ENCODE measurements around the gene ATP5F1D. TPM values are rescaled to one million over a fixed set of nuclear protein-coding genes. Genes with fewer than 3 reads are reported as not detected.

The ATP5F1D gene
- total and polyA plus RNA-seq, 2 of the 13 experiments (the other 11 are each of a cell fraction or from before 2014, with no cell fraction given): 39.4 to 78.7 TPM

GRCh38 chr19:1266129-1266915 lies 24.8 kb downstream of the ATP5F1D start (continued):
- 0 out of 2 replicates have a peak, but pooled peaks have one; percentile 75 for TF ChIP-seq ZNF713 (CRISPR knock-in tag; IDR thresholded peaks at IDR 0.05)
- TF ChIP-seq PCBP2 (optimal IDR thresholded peaks at IDR 0.05; ENCODE audit: low read depth, low read length, poor library complexity, severe bottlenecking): no peak
- TF ChIP-seq RAD51 (IDR thresholded peaks at IDR 0.05; ENCODE audit: borderline replicate concordance): no peak
- no peak for TF ChIP-seq ZNF207 (IDR thresholded peaks at IDR 0.05; ENCODE audit: borderline replicate concordance)
- no peak for TF ChIP-seq ZNF253 (CRISPR knock-in tag; IDR thresholded peaks at IDR 0.05; ENCODE audit: borderline replicate concordance)
- no peak for TF ChIP-seq TEAD3 (CRISPR knock-in tag; optimal IDR thresholded peaks at IDR 0.05; ENCODE audit: borderline replicate concordance)
- TF ChIP-seq ZNF878 (CRISPR knock-in tag; IDR thresholded peaks at IDR 0.05): no peak
- 0 out of 2 replicates have a peak, but pooled peaks have one; percentile 47 for TF ChIP-seq FOXK1 (CRISPR knock-in tag; IDR thresholded peaks at IDR 0.05; ENCODE audit: borderline replicate concordance, low read depth)
- no peak for TF ChIP-seq NFE2 (CRISPR knock-in tag; IDR thresholded peaks at IDR 0.05)
- TF ChIP-seq KLF9 (CRISPR knock-in tag; IDR thresholded peaks at IDR 0.05; ENCODE audit: low read depth): peak; percentile 48; the same call in 1 of the 2 replicates
- TF ChIP-seq MAF1 (CRISPR knock-in tag; IDR thresholded peaks at IDR 0.05; ENCODE audit: borderline replicate concordance): peak; percentile 17
- 0 out of 2 replicates have a peak, but pooled peaks have one; percentile 21 for TF ChIP-seq ZNF614 (CRISPR knock-in tag; IDR thresholded peaks at IDR 0.05; ENCODE audit: borderline replicate concordance)
- no peak for TF ChIP-seq ZC3H4 (CRISPR knock-in tag; IDR thresholded peaks at IDR 0.05; ENCODE audit: borderline replicate concordance)
- TF ChIP-seq ZNF589 (CRISPR knock-in tag; conservative IDR thresholded peaks at IDR 0.05): peak; percentile 80; the same call in 1 of the 2 replicates
- no peak for TF ChIP-seq ZNF10 (CRISPR knock-in tag; IDR thresholded peaks at IDR 0.05; ENCODE audit: borderline replicate concordance, low read depth)
- peak; percentile 69; the same call in 1 of the 2 replicates for TF ChIP-seq ZNF607 (CRISPR knock-in tag; IDR thresholded peaks at IDR 0.05; ENCODE audit: borderline replicate concordance)
- TF ChIP-seq ZHX2 (IDR thresholded peaks at IDR 0.05; ENCODE audit: low read depth): no peak
- TF ChIP-seq ZHX2 (CRISPR knock-in tag; IDR thresholded peaks at IDR 0.05; ENCODE audit: borderline replicate concordance): no peak
- no peak for TF ChIP-seq ZNF430 (CRISPR knock-in tag; IDR thresholded peaks at IDR 0.05)
- no peak for TF ChIP-seq ZNF83 (CRISPR knock-in tag; IDR thresholded peaks at IDR 0.05; ENCODE audit: borderline replicate concordance)
- TF ChIP-seq SRY (CRISPR knock-in tag; IDR thresholded peaks at IDR 0.05): peak; percentile 12; the same call in 1 of the 2 replicates
- no peak for TF ChIP-seq THYN1 (CRISPR knock-in tag; IDR thresholded peaks at IDR 0.05; ENCODE audit: borderline replicate concordance, low read depth)
- no peak for TF ChIP-seq SOX13 (IDR thresholded peaks at IDR 0.05)
- peak in 1 of 2 experiments; percentile 60; a peak in 2 of 4 replicates for TF ChIP-seq SOX13 (CRISPR knock-in tag; conservative IDR thresholded peaks at IDR 0.05 in 1 of 2, IDR thresholded peaks at IDR 0.05 in 1 of 2)

All from HepG2 (cell line).